ENCODE results near the gene TBC1D28.
"Not testable (repeated sequence)": the region's sequence is repeated elsewhere in the genome, so short reads cannot be mapped to it uniquely, and the experiment has no call there.

Gene TBC1D28

DNA sequence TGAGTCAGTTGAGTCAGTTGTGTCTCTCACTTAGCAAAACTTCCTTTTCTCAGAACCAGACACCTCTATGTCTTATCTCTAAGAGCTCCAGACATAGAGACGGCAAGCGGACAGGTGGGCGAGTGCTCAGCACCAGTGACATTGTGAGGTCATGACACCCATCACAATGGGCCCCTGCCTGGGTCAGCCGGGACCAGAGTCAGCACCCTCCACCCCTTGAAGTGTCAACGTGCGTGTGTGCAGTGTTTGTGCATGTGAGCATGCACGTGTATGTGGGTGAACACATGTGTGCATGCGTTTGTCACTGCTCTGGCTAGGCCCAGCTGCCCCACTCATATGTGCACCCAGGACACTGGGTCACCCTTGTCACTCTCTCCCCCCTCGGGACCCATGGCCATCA lies at the start of gene TBC1D28:
Gene TBC1D28, minus strand, starts transcription at position 101 of the 400 bp plus-strand sequence. CDS start 3,039 bp downstream, outside the sequence.
- not testable (repeated sequence) for DNase-seq

DNA sequence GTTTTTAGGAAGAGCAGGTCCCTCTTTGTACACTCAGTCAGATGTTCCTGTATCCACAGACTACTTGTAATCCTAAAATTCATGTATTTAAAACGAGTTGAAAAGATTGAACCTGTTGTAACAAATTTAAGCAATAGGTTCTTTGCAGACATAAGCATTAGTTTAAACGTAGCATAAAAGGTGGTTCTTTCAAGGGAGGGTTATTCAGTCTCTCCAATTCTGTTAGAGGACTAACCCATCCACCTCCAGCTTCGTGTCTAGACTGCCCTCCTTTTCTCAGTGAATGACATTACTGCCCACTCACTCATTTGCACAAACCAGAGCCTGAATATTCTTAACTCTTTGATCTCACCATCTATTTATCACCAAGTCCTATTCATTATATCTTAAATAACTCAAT lies 38.5 kb upstream of the TBC1D28 start:
- not testable (repeated sequence) for DNase-seq

DNA sequence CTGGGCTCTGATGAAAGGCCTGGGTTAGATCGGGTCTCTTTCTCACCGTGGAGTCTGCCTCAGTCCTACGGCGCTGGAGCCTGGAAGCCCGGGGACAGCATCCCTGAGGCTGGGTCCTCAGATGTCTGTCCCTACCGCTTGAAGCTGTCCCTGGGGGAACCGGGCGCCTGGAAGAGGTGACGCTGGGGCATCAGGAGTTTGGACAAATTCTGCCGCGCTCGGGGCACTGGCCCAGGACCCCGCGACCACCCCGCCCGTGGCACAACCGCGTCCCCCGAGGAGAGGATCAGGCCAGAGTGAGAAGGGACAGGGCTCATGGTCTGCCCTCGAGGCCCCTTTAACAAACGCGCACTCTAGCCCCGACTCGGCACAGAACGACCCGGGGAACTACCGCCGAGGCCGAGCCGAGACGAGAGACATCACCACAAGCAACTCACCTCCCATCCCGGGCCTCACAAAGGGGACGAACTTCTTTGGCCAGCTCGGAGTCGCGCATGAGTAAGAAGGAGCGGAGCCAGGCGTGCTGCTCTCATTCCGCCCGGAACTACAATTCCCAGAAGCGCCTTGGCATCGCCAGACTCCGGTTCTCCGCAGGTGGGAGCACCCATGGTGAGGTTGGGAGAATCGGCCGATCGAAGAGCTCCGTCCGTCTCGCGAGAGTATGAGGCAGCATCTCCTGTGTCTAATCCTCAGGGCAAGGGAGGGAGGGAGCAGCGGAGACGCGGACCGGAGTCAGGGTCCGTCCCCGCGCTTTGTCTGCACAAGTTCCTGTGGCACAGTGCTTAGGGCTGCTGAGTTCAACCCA lies 37.8 kb upstream of the TBC1D28 start, which contains the start of gene FOXO3B:
Gene FOXO3B, minus strand, starts transcription at position 548 of the 805 bp plus-strand sequence. CDS start 663 bp downstream, outside the sequence.
- DNase-seq = peak; percentile 44 to 49

DNA sequence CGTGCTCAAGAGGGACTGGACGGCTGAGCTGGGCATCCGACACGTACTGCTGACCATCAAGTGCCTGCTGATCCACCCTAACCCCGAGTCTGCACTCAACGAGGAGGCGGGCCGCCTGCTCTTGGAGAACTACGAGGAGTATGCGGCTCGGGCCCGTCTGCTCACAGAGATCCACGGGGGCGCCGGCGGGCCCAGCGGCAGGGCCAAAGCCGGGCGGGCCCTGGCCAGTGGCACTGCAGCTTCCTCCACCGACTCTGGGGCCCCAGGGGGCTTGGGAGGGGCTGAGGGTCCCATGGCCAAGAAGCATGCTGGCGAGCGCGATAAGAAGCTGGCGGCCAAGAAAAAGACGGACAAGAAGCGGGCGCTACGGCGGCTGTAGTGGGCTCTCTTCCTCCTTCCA lies 33.2 kb upstream of the TBC1D28 start:
- not testable (repeated sequence) for DNase-seq

DNA sequence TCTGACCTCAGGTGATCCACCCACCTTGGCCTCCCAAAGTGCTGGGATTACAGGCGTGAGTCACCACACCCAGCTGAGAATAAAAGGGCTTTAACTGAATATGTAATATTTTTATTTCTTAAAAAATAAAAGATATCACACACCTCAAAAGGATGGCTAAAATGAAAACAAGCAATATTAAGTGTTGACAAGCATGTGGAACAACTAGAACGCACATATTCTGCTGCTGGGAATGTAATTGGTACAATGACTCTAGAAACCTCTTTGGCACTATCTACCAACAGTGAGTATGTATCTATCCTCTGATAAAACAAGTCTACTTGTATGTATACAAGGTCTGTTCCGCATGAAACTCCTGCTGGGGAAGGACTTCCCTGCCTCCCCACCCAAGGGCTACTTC lies 32.7 kb upstream of the TBC1D28 start:
- not testable (repeated sequence) for DNase-seq

DNA sequence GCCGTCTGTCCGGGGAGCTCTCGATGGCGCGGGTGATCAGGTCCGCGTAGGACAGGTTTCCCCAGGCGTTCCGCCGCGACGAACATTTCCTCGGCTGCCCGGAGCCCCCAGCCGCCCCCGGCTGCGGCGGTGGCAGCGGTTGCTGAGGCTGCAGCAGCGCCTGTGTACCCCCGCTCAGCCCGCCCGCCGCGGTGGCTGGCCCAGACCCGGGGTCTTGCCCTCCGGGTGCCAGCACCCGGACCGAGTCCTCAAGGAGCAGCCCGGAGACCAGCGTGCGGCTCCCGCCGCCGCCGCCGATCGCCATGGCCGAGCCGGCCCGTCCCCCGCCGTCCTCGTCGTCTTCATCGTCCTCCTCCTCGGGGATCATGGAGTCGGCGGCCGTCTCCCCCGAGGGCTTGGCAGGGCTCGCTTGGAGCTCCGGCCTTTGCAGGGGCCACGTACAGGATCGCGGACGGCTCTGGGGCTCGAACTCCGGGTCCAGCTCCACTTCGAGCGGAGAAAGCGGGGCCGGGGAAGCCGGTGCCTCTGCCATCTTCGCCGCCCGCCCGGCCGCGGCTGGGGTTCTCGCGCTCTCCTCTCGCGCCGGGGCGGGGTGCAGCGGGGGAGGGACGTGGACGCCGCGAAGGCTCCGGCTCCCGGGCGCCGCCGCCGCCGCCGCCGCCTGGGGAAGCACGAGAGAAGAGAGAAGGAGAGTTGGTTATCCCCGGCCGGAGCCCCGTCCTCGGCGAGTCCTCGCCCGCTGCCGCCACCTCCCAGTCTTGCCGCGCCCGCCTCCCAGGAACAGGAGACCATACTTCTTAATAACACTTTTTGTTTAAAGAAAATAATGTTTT lies 28.4 kb upstream of the TBC1D28 start:
- not testable (repeated sequence) for DNase-seq

DNA sequence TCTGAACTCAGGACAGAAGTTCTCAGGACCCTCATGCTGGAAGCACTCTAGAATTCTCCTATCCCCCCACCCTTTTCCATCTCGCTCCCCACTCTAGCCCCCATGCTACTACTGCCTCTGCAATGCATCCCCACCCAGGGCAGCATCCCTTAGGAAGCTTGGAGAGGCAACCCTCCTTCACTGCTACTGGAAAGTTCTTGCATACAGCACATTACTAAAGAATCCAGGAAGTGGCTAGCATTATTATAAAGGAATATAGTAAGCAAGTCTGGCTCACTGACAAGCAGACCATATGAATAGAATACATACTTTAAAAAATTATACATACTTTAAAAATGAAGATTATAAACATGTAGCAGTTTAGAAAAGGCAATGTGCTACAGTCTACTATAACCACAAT lies 24.4 kb upstream of the TBC1D28 start:
- DNase-seq = not testable (repeated sequence)

DNA sequence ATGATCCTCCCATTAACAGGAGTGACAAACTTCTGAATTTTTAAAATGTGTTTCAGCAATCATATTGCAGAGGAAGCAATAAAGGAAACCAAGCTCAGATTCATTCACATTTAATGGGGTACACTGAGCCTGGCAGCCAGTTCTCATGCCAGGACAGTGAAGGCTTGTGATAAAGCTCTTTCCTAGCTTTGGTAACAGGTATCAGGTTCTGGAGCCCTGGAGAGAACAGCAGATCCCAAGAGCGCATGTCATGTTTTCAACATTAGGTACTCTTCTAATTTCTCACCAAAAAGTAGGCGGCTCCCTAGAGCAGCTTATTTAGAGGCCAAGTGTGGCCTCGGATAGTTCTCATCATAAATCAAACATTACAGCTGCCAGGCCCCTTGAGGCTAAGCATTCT lies 23.3 kb upstream of the TBC1D28 start:
- DNase-seq = not testable (repeated sequence)

DNA sequence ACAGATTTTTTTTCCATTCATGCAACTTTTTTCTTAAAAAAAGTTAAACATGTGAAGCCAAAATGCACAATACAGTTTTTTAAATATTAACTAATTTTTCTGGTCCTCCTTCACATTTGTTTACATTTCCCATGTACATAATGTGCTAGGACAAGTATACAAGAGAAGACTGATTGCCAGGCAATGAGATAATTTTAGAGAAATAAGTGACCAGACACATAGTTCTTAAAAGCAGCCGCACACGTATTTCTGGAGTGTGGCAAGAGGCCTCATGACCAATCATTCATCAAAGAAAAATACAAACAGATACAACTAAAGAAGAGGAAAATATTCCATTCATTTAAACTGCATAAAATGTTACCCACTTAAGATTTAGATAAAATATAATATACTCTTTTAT lies 22.1 kb upstream of the TBC1D28 start:
- not testable (repeated sequence) for DNase-seq

DNA sequence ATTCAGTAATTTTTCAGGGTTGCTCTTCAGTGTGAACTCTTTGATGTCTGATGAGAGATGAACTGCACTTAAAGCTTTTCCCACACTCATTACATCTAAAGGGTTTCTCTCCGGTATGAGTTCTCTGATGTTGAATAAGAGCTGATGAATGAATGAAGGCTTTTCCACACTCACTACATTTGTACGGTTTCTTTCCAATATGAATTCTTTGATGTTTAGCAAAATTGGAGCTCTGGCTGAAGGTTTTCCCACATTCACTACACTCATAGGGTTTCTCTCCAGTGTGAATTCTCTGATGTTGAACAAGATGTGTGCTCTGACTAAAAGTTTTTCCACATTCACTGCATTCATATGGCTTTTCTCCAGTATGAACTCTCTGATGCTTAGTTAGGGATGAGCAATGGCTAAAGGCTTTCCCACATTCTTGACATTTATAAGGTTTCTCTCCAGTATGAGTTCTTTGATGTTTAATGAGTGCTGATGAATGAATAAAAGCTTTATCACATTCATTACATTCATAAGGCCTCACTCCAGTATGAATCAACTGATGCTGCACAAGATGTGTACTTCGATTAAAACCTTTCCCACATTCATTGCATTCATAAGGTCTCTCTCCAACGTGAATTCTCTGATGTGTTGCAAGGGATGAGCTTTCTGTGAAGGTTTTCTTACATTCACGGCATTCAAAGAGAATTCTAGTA lies 17.9 kb upstream of the TBC1D28 start:
- DNase-seq = not testable (repeated sequence)

DNA sequence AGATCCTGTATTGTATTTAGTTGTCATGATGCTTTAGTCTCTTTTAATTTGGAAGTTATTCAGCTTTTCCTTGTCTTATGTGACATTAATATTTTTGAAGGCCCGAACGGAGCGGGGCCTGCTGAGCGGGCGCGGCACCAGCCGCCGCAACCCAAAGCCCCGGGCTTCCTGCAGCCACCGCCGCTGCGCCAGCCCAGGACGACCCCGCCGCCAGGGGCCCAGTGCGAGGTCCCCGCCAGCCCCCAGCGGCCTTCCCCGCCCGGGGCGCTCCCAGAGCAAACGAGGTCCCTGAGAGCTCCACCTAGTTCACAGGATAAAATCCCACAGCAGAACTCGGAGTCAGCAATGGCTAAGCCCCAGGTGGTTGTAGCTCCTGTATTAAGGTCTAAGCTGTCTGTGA lies 5.9 kb upstream of the TBC1D28 start:
- not testable (repeated sequence) for DNase-seq

DNA sequence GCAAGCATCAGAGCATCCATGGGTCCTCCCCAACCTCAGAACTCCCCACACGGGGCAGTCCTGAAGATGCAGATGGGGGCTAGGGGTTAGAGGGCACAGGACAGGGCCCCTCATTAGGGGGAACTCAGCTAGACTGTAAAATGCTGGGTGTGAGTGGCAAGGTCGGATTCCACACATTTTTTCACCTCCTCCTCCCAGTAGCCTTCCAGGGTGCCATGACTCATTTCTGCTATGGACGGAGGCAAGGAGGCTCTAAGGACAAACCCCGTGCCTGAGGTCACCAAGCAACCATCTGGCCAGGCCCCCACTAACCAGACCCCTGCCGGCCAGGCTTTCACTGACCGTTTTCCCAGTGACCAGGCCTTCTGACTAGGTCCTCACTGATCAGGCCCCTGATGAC lies 1.1 kb downstream of the TBC1D28 start:
- DNase-seq = not testable (repeated sequence)

DNA sequence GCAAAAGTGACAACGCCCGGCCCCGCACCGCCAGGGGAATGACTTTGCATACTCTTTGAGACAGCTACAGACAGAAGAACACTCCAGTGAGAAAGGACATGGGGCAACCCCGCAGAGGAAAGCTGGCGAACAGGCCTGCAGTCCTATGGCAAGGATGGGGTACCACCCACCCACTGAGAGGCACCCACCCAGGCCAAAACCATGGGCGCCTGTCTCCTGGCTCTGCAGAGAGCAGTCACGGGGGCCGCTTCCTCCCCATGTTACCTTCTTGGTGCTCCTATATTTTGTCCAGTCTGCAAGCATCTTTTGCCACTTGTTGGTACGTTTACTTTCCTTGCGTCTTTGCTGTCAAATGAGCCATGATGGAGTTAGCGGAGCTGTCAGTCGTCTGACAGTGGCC lies 5.8 kb downstream of the TBC1D28 start:
- DNase-seq = not testable (repeated sequence)

DNA sequence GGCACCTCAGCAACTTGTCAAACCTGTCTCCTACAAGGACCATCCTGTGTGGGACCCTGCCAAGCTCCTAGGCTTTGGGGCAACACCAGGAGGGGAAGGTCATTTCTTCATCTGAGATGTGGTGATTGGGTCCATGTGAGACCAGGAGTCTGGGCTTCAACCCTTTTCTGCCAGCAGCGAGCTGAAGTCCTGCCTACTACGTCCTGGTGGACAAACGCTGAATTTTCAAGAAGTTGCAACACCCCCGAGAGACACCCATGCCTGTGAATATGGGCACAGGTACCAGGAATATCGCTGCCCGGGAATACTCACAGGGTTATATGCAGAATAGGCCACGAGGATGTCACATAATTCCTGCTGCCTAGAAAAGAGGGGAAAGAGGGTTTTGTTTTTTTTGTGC lies 8.0 kb downstream of the TBC1D28 start:
- DNase-seq = not testable (repeated sequence)

DNA sequence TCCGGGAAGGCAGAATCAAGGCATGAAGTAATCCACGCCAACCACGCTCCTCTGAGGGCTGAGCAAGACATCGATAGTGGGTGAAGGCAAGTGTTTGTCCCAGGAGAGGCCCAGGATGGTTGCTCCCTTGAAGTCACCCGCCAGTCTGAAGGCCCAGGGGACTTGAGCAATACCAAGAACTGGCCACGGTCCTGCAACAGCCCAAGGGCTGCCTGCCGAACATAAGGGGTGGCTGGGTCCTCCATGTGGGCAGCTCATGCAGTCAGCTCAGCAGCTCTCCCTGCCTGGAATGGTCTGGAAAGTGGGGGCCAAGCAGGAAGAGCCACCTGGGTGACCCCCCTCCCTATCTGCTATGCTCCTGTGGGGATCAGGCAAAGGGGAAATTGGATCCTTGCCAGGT lies 8.4 kb downstream of the TBC1D28 start:
- DNase-seq = not testable (repeated sequence)

DNA sequence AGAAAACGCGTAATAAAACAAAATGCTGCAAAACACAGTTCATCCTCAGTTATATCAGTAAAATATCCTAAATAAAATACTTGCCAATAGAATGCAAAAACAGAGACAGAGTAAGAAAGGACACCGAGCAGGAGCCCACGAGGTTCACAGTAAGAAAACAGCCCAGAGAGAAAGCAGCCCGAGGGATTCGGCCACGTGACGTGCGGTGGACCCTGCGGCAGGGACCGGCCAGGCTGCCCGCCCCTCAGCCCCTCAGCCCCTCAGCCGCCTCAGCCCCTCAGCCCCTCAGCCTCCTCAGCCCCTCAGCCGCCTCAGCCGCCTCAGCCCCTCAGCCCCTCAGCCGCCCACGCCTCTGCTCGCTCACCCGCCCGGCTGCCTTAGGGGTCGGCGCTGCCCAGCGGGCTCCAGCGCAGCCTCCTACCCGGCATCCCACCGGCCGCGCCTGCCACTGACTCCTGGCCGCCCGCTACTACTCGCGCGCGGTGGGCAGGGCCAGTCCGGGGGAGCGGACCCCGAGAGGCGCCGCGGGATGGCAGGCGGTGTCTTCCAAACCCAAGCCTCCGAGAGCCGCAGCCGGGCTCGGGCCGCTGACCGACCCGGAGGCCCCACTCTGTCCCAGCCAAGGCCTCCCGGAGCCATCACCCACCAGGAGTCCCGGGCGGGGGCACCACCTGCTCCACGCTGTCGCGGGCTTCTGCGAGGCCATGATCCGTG lies 9.5 kb downstream of the TBC1D28 start:
- DNase-seq = not testable (repeated sequence)

DNA sequence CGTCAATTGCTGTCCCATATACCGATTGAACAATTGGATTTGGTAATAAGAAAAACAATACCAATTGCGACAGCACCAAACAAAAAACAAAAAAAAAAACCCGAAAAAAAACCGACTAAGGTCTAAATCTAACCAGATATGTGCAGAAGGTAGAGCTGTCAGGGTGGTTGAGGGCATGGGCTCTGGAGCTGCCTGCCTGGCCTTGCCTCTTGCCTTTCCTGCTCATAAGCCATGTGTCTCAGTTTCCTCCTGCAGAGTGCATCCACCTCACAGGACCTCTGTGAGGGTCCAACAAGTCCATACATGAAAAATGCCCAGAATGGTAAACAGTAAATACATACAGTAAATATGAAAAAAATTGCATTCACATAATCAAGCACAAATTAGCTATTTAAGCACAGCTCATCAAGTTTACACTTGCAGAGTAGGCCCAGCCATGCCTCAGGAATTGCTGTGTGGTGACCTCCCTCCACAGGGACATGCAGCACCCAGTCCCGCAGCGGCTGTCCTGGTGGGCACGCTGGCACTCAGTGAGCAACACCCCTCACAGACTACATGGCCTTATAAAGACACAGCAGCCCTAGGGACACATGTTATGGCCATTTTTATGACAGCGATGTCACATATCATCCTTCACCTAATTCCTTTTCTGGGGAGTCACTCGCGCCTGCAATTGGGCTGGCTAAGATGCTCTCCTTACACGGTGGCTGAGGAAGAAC lies 17.9 kb downstream of the TBC1D28 start:
- no peak for DNase-seq

DNA sequence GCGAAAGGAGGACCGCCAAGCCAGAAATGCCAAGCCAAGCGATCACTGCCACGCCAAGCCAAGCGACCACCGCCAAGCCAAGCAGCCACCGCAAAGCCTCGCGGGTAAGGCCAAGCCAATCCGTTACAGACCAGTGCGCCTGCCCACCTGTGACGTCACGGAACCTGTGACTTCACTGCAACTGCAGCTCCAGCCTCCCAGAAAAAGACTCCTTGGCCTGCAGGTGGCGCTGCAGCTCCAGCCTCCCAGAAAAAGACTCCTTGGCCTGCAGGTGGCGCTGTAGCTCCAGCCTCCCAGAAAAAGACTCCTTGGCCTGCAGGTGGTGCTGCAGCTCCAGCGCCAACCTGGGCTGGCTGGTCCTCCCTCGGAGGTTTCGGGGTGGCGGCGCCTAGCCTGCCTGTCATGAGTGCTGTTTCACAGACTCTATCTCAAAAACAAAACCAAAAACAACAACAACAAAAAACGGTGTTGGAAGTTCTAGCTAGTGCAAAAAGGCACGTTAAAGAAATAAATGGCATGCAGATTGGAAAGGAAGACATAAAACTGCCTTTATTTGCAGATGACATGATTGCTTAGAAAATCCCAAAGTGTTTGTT lies 18.6 kb downstream of the TBC1D28 start:
- DNase-seq = peak; percentile 79 to 83

DNA sequence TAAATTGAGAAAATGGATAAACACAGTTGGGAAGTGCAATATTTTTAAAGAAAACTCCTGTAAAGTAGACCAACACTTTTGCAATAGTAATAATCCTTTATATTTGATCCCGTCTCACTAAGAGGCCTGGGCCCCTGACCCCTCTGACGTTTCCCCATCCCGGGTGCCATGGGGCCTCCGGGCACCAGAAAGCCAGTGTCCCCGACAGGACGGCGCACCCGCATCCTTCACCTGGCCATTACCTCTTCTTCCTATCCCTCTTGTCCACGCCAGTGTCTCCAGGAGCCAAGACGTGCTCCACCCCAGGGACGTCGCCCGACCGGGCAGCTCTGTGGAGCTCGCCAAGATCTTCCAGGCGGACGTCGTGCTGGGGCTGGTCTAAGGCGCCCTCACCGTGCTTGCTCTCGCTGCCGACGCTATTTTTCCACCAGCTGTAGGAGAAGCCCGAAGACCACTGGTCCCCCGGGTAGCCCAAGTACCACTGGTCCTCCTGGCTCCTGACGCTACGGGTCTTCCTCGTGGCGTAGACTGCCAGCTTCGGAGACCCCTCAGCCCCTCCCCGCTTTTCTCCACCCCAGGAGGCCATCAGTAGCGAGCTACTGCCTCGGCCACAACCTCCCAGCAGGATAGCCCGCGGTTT lies 19.2 kb downstream of the TBC1D28 start:
- DNase-seq = not testable (repeated sequence)

DNA sequence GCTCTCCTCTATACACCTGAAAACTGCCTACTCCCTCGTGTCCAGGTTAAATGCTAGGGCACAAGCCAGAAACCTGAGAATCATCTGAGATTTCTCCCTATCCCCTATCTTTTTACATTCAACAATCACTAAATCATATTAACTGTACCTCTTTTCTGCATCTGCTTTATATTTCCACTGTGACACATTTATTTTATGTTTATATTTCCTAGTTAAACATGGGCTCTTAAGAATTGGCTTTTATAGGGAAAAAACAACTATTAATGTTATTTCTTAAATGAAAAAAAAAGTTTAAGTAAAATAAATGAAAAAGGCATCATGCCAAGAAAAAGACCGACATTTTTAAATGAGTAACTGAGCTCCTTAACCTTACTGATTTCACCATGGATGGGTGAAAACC lies 26.6 kb downstream of the TBC1D28 start:
- DNase-seq = not testable (repeated sequence)

DNA sequence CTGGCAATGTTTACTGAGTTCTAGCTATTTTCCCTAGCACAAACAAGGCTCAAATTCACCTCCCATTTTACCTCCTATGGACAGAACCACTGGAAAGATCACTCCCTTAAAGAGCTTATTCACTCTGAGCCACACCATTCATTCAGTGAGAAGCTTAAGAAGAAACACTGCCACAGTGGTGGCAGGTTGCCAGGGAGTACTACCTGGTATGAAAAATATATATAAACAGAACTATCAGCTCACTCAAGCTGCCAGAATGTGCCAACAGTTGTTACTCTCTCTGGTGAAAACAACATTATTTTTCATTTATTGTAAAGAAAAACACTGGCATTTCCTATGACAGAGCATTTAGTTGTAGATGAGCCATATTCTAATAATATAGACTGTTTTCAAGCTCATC lies 31.2 kb downstream of the TBC1D28 start:
- not testable (repeated sequence) for DNase-seq

Measured in NCI-H1930 (cell line).